Hepatocyte (in vitro differentiated cells): ENCODE results near the gene GNG10.

Source experiments
- EZH2 ChIP-seq: fragments of 200-600 bp; sonication (generic); IDR thresholded peaks from 2 replicates; pipeline ENCODE4 v1.6.1; 2016; ENCODE audit warnings: antibody characterized with exemption, mild to moderate bottlenecking, borderline replicate concordance
- EZH2phosphoT487 ChIP-seq: fragments of 200-600 bp; sonication (generic); IDR thresholded peaks from one replicate; pipeline ENCODE4 v1.6.1; 2018; ENCODE audit warnings: antibody characterized with exemption, mild to moderate bottlenecking, low read depth, moderate library complexity; ENCODE audit not compliant: unreplicated experiment, severe bottlenecking
- TF ChIP-seq, protein P1 (sequence below): fragments of 200-600 bp; sonication (generic); IDR thresholded peaks from 2 replicates; pipeline ENCODE4 v1.5.1; 2016; ENCODE audit warnings: antibody characterized with exemption, mild to moderate bottlenecking; ENCODE audit not compliant: poor library complexity

DNA sequence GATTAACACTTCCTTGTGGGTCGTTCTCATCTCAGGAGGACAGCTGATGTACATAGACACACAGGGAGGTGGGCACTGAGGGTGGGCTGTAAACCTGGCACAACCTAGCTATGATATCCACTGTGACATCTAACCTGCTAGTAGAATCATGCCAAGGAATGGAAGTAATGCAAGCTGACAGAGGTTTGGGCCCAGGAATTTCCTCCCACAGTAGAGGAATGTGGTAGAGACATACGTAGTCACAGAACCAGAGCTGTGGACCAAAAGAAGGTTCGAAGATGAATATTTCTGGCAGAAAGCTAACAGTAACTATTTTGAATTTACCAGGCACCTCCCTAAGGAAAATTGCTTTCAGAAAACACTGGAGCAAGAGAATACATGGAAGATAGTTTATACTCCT, 45.5 kb upstream of the GNG10 start:
- TF ChIP-seq, protein P1, sequence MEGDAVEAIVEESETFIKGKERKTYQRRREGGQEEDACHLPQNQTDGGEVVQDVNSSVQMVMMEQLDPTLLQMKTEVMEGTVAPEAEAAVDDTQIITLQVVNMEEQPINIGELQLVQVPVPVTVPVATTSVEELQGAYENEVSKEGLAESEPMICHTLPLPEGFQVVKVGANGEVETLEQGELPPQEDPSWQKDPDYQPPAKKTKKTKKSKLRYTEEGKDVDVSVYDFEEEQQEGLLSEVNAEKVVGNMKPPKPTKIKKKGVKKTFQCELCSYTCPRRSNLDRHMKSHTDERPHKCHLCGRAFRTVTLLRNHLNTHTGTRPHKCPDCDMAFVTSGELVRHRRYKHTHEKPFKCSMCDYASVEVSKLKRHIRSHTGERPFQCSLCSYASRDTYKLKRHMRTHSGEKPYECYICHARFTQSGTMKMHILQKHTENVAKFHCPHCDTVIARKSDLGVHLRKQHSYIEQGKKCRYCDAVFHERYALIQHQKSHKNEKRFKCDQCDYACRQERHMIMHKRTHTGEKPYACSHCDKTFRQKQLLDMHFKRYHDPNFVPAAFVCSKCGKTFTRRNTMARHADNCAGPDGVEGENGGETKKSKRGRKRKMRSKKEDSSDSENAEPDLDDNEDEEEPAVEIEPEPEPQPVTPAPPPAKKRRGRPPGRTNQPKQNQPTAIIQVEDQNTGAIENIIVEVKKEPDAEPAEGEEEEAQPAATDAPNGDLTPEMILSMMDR = no peak
- TF ChIP-seq EZH2 (no peak), EZH2phosphoT487 (no peak)
